Endothelial cell of umbilical vein (primary cell): Measurements from ENCODE around the gene PLPPR5. TPM values are rescaled to one million over a fixed set of nuclear protein-coding genes. Genes with fewer than 3 reads are reported as not detected.

Experiments
- BruUV-seq: library from RNA; stranded (reverse); fragments of 400-500 nt; replicated peaks from 2 replicates; lab custom pipeline; 2021; lab: Mats Ljungman, UMichigan
- CTCF ChIA-PET: fragments of 300-600, 350-600 bp; sonication (Branson Sonifier 250); formaldehyde crosslinking; loops from one replicate; lab custom pipeline; 2021; ENCODE audit warnings: antibody characterized with exemption, inconsistent platforms; lab: Charles Lee
- POLR2A ChIA-PET: fragments of 300-600, 350-600 bp; sonication (Branson Sonifier 250); formaldehyde crosslinking; loops from one replicate; lab custom pipeline; 2021; ENCODE audit warnings: antibody characterized with exemption, inconsistent platforms; lab: Charles Lee
- DNase-seq: peaks from one replicate; pipeline ENCODE4 v3.0.0-alpha.2; 2011; ENCODE audit warnings: low read depth, low spot score
- FAIRE-seq: peaks from 2 replicates; lab custom pipeline; 2011; peaks lifted over from hg19 to GRCh38; lab: Jason Lieb, UNC
- H2AFZ ChIP-seq: 2 replicates; pipeline ENCODE4 v1.6.0; 2012; ENCODE audit warnings: low read depth, low read length, control low read depth, inconsistent platforms
- H3K27ac ChIP-seq: 2 replicates; pipeline ENCODE4 v1.5.1; 2011; ENCODE audit warnings: low read depth, mild to moderate bottlenecking, control low read depth, low read length, moderate library complexity; ENCODE audit not compliant: insufficient read depth
- H3K27me3 ChIP-seq, 2 experiments: 2 replicates each; pipeline versions ENCODE4 v1.6.0 to v1.6.1; 2011; ENCODE audit warnings: low read length in 2 of 2, mixed read lengths in 1 of 2; ENCODE audit not compliant: control insufficient read depth in 2 of 2, insufficient read depth in 2 of 2
- H3K36me3 ChIP-seq, 2 experiments: 2 replicates in 1 of 2; 3 replicates in 1 of 2; pipeline ENCODE4 v1.5.1; 2011; ENCODE audit warnings: low read length in 2 of 2, mild to moderate bottlenecking in 1 of 2, moderate library complexity in 1 of 2; ENCODE audit not compliant: control insufficient read depth in 2 of 2, insufficient read depth in 2 of 2; ENCODE audit errors: extremely low read depth in 1 of 2
- H3K4me1 ChIP-seq: 3 replicates; pipeline ENCODE4 v1.5.1; 2011; ENCODE audit warnings: mild to moderate bottlenecking, low read length; ENCODE audit not compliant: control insufficient read depth, insufficient read depth; ENCODE audit errors: extremely low read depth
- H3K4me2 ChIP-seq: 2 replicates; pipeline ENCODE4 v1.6.1; 2011; ENCODE audit warnings: low read length, control low read depth, mixed read lengths; ENCODE audit not compliant: insufficient read depth
- H3K4me3 ChIP-seq, 3 experiments: fragments of 200-600 bp in 1 of 3; sonication (generic), shearing (Covaris generic) in 1 of 3; replicated peaks in 1 of 3; 2 replicates each; pipeline ENCODE4 v1.5.1; 2011 to 2016; ENCODE audit warnings: control low read depth in 3 of 3, low read length in 3 of 3, mild to moderate bottlenecking in 2 of 3, inconsistent platforms in 1 of 3, low read depth in 1 of 3, moderate library complexity in 1 of 3; ENCODE audit not compliant: insufficient read depth in 1 of 3
- H3K79me2 ChIP-seq: 2 replicates; pipeline ENCODE4 v1.6.0; 2012; ENCODE audit warnings: low read length, inconsistent platforms; ENCODE audit not compliant: control insufficient read depth, insufficient read depth
- H3K9ac ChIP-seq: replicated peaks from 2 replicates; pipeline ENCODE3; 2011; ENCODE audit warnings: low read length, control low read depth; ENCODE audit not compliant: insufficient read depth; ENCODE audit errors: extremely low read depth
- H3K9me1 ChIP-seq: replicated peaks from 3 replicates; pipeline ENCODE4 v1.6.0; 2011; ENCODE audit warnings: mild to moderate bottlenecking, low read length; ENCODE audit not compliant: control insufficient read depth, insufficient read depth; ENCODE audit errors: extremely low read depth
- H3K9me3 ChIP-seq: replicated peaks from 2 replicates; pipeline ENCODE4 v1.5.1; 2012; ENCODE audit warnings: low read length, inconsistent platforms; ENCODE audit not compliant: control insufficient read depth, insufficient read depth
- H4K20me1 ChIP-seq: replicated peaks from 2 replicates; pipeline ENCODE3; 2011; ENCODE audit warnings: mild to moderate bottlenecking, low read length; ENCODE audit not compliant: control insufficient read depth, insufficient read depth; ENCODE audit errors: extremely low read depth
- EZH2 ChIP-seq: IDR thresholded peaks from 2 replicates; pipeline ENCODE4 v1.6.1; 2012; ENCODE audit warnings: borderline replicate concordance, low read depth, mild to moderate bottlenecking, moderate library complexity, low read length, inconsistent platforms; ENCODE audit not compliant: severe bottlenecking
- FOS ChIP-seq: IDR thresholded peaks from 2 replicates; pipeline ENCODE4 v1.6.1; 2011; ENCODE audit warnings: mild to moderate bottlenecking, low read length, moderate library complexity, borderline replicate concordance; ENCODE audit not compliant: insufficient read depth
- GATA2 ChIP-seq: IDR thresholded peaks from 2 replicates; pipeline ENCODE4 v1.7.0; 2011; ENCODE audit warnings: low read depth, mild to moderate bottlenecking, moderate library complexity, mixed read lengths, low read length; ENCODE audit not compliant: insufficient read length, insufficient read depth
- JUN ChIP-seq: IDR thresholded peaks from 2 replicates; pipeline ENCODE4 v1.6.1; 2011; ENCODE audit warnings: borderline replicate concordance, low read depth; ENCODE audit not compliant: insufficient read length, insufficient read depth
- MAX ChIP-seq: IDR thresholded peaks from 2 replicates; pipeline ENCODE4 v1.6.1; 2011; ENCODE audit not compliant: insufficient read depth, insufficient read length
- MYC ChIP-seq: IDR thresholded peaks from one replicate; pipeline ENCODE4 v1.6.1; 2011; ENCODE audit warnings: mild to moderate bottlenecking, low read depth, low read length
- POLR2A ChIP-seq: IDR thresholded peaks from 2 replicates; pipeline ENCODE4 v1.6.1; 2012; ENCODE audit warnings: low read depth, mild to moderate bottlenecking, control low read depth, low read length
- POLR2AphosphoS5 ChIP-seq: IDR thresholded peaks from 2 replicates; pipeline ENCODE4 v1.6.1; 2012; ENCODE audit warnings: low read depth, mild to moderate bottlenecking, control low read depth, low read length, moderate library complexity; ENCODE audit not compliant: insufficient read depth
- dilution Hi-C: fragments of 300-500 bp; cut with MboI; formaldehyde crosslinking; loops from one replicate; pipeline ENCODE4 v1.15.0; 2019; ENCODE audit warnings: low sequenced_read_pairs; ENCODE audit not compliant: extremely low pct_ligation_motif_present
- intact Hi-C: fragments of 100-400 bp; cut with micrococcal nuclease; formaldehyde crosslinking; loops from one replicate; pipeline ENCODE4 v1.10.0; 2022
- polyA plus RNA-seq, 4 experiments: library from polyadenylated mRNA; depleted of rRNA in 3 of 4; stranded (reverse) in 3 of 4; unstranded in 1 of 4; fragments of >200 nt; gene quantifications; 2 replicates each; pipeline versions ENCODE4 v1.2.1 to v1.2.3, GENCODE V29; 2011 to 2012; ENCODE audit warnings: missing spikeins in 1 of 4
- total RNA-seq: library from RNA; stranded (reverse); gene quantifications from 2 replicates; pipeline ENCODE4 v1.2.3, GENCODE V29; 2021
- TF ChIP-seq, protein P1 (sequence below), 2 donors: IDR thresholded peaks; 1 replicate in 1 of 2; 2 replicates in 1 of 2; pipeline ENCODE4 v1.5.1; 2011; ENCODE audit warnings: low read length in 2 of 2, mild to moderate bottlenecking in 2 of 2, moderate library complexity in 2 of 2, control low read depth in 1 of 2, inconsistent platforms in 1 of 2, low read depth in 1 of 2; ENCODE audit not compliant: insufficient read depth in 1 of 2; ENCODE audit errors: extremely low read depth in 1 of 2

PLPPR5 gene
- total and polyA plus RNA-seq, 2 donors (not counting 3 experiments of a cell fraction or from before 2014, with no cell fraction given) = not detected

- POLR2A ChIA-PET = no interaction called here
- Histone ChIP-seq H3K9me1 (no peaks in the 10 kb centered on the region), H3K36me3 (no peaks in the 10 kb centered on the region), H3K27me3 (no peaks in the 10 kb centered on the region), H3K4me2 (no peak overlapping the region), H3K9ac (no peak overlapping the region), H3K27ac (no peak overlapping the region), H3K4me3 (no peak overlapping the region), H3K9me3 (no peaks in the 10 kb centered on the region), H3K4me1 (no peaks in the 10 kb centered on the region), H3K79me2 (no peaks in the 10 kb centered on the region), H4K20me1 (no peaks in the 10 kb centered on the region), H2AFZ (no peak overlapping the region)
- FAIRE-seq (no peak), DNase-seq (no peak)
- TF ChIP-seq, protein P1, sequence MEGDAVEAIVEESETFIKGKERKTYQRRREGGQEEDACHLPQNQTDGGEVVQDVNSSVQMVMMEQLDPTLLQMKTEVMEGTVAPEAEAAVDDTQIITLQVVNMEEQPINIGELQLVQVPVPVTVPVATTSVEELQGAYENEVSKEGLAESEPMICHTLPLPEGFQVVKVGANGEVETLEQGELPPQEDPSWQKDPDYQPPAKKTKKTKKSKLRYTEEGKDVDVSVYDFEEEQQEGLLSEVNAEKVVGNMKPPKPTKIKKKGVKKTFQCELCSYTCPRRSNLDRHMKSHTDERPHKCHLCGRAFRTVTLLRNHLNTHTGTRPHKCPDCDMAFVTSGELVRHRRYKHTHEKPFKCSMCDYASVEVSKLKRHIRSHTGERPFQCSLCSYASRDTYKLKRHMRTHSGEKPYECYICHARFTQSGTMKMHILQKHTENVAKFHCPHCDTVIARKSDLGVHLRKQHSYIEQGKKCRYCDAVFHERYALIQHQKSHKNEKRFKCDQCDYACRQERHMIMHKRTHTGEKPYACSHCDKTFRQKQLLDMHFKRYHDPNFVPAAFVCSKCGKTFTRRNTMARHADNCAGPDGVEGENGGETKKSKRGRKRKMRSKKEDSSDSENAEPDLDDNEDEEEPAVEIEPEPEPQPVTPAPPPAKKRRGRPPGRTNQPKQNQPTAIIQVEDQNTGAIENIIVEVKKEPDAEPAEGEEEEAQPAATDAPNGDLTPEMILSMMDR (IDR thresholded peaks at IDR 0.05; ENCODE audit: extremely low read depth in 1 of 2, insufficient read depth in 1 of 2, low read depth in 1 of 2, low read length in 2 of 2) = no peak
- no peak for TF ChIP-seq EZH2
- TF ChIP-seq POLR2A = no peak
- no peak for TF ChIP-seq JUN
- TF ChIP-seq GATA2 = no peak
- no peak for TF ChIP-seq MAX
- TF ChIP-seq POLR2AphosphoS5 = no peak
- TF ChIP-seq FOS = no peak
- TF ChIP-seq MYC = no peak
- dilution Hi-C loops (no loop called here), intact Hi-C loops (no loop called here)
- no TSS peak for BruUV-seq
- CTCF ChIA-PET = no interaction called here
Observed at GRCh38 chr1:98893371-98893770, 111.3 kb downstream of the PLPPR5 start.
